ENCODE measurements around the gene BRCA2. TPM values are rescaled to one million over a fixed set of nuclear protein-coding genes. Genes with fewer than 3 reads are reported as not detected.

Gene BRCA2
- total and polyA plus RNA-seq, 9 of the 15 experiments (the other 6 are each of a cell fraction or from before 2014, with no cell fraction given) = 4.1 to 17.3 (median 5.8) TPM

- no peak for DNase-seq (ENCODE audit: extremely low read depth in 1 of 4, low spot score in 3 of 4)
- Histone ChIP-seq H3K36me3 (ENCODE audit: control insufficient read depth, insufficient read depth, low read length) (peaks cover 39% of the 10 kb centered on the region; the same call in 2 of the 3 replicates), H2AFZ (ENCODE audit: low read depth, low read length) (no peak overlapping the region), H3K27ac (ENCODE audit: extremely low read depth, low read depth, low read length) (no peak overlapping the region), H3K4me1 (replicated peaks in 1 of 2; ENCODE audit: control insufficient read depth in 2 of 2, insufficient read depth in 2 of 2, low read length in 2 of 2) (peaks cover 0 to under 1% of the 10 kb centered on the region in 2 experiments; a peak in 1 of 5 replicates), H3K4me2 (ENCODE audit: insufficient read depth, low read length) (no peak overlapping the region), H3K4me3 (no peak overlapping the region), H3K79me2 (ENCODE audit: control insufficient read depth, insufficient read depth, low read length) (peaks cover 20% of the 10 kb centered on the region), H3K9me3 (replicated peaks; ENCODE audit: control insufficient read depth, insufficient read depth, low read depth, low read length) (no peaks in the 10 kb centered on the region), H3K9ac (ENCODE audit: insufficient read depth in 1 of 2, low read depth in 2 of 2, low read length in 2 of 2) (no peak overlapping the region), H3K27me3 (ENCODE audit: control insufficient read depth in 2 of 2, insufficient read depth in 2 of 2, low read length in 2 of 2) (no peaks in the 10 kb centered on the region), H3K9me1 (ENCODE audit: control insufficient read depth, insufficient read depth, low read length) (no peaks in the 10 kb centered on the region), H4K20me1 (replicated peaks; ENCODE audit: control insufficient read depth, insufficient read depth, low read length) (no peaks in the 10 kb centered on the region)
- no TSS peak for BruUV-seq (replicated peaks)
- in situ Hi-C loops (cut with MboI) = loop anchor here (25.0 kb wide), 1 partner anchor 408 kb away; no protein-coding TSS in a partner anchor
- CTCF ChIA-PET (ENCODE audit: low intra/inter-chr PET ratio) = no interaction called here
- TF ChIP-seq ZFP36 (IDR thresholded peaks at IDR 0.05; ENCODE audit: low read depth, low read length, partially characterized antibody) = no peak
- TF ChIP-seq ARID1B (IDR thresholded peaks at IDR 0.05) = no peak
- no peak for TF ChIP-seq SREBF2 (CRISPR knock-in tag; IDR thresholded peaks at IDR 0.05)
- TF ChIP-seq NCOA1 (IDR thresholded peaks at IDR 0.05; ENCODE audit: low read depth) = no peak
- no peak for TF ChIP-seq ZSCAN32 (CRISPR knock-in tag; IDR thresholded peaks at IDR 0.05)
- no peak for TF ChIP-seq JUND (IDR thresholded peaks at IDR 0.05; ENCODE audit: borderline replicate concordance, low read depth, low read length)
- TF ChIP-seq JUND (tag; IDR thresholded peaks at IDR 0.05; ENCODE audit: borderline replicate concordance, low read depth, low read length) = no peak
- no peak for TF ChIP-seq RFX7 (CRISPR knock-in tag; IDR thresholded peaks at IDR 0.05)
- no peak for TF ChIP-seq SIN3B (IDR thresholded peaks at IDR 0.05; ENCODE audit: low read depth)
- intact Hi-C loops (cut with micrococcal nuclease) = no loop called here
- FAIRE-seq = no peak
- ATAC-seq = no peak
- POLR2A ChIA-PET = no interaction called here
- WGBS (ENCODE audit: insufficient coverage, low coverage, missing lambda C conversion rate) = 71% methylated on average over 4 of the region's 4 CpGs
Observed at GRCh38 chr13:32320528-32320927, 5.2 kb downstream of the BRCA2 start.
